Breast epithelium (tissue), 4 donors: ENCODE data around the gene MLST8. TPM values are rescaled to one million over a fixed set of nuclear protein-coding genes. Genes with fewer than 3 reads are reported as not detected.

ENCODE experiments used
- DNase-seq, 2 donors: peaks; one replicate each; pipeline ENCODE4 v3.0.0-alpha.2; 2019; ENCODE audit warnings: low spot score in 2 of 2
- H3K27ac ChIP-seq, 2 donors: fragments of 200-600 bp; sonication (generic) in 1 of 2; one replicate each; pipeline ENCODE4 v1.5.1; 2016 to 2019; ENCODE audit warnings: mild to moderate bottlenecking in 1 of 2
- H3K27me3 ChIP-seq, 2 donors: fragments of 200-600 bp; sonication (generic) in 1 of 2; one replicate each; pipeline versions ENCODE4 v1.5.1 to v1.6.0; 2017 to 2019; ENCODE audit warnings: control low read depth in 1 of 2, mild to moderate bottlenecking in 1 of 2
- H3K36me3 ChIP-seq: fragments of 200-600 bp; one replicate; pipeline ENCODE4 v1.5.1; 2019
- H3K4me1 ChIP-seq, 2 donors: fragments of 200-600 bp; sonication (generic); one replicate each; pipeline ENCODE4 v1.5.1; 2016 to 2019; ENCODE audit warnings: control low read depth in 1 of 2
- H3K4me3 ChIP-seq, 3 donors: fragments of 200-600 bp; sonication (generic); 1 replicate in 2 of 3; 2 replicates in 1 of 3; pipeline ENCODE4 v1.5.1; 2016 to 2019; ENCODE audit warnings: mild to moderate bottlenecking in 3 of 3, moderate library complexity in 2 of 3
- H3K9me3 ChIP-seq, 2 donors: fragments of 200-600 bp; sonication (generic) in 1 of 2; one replicate each; pipeline ENCODE4 v1.5.1; 2016 to 2019; ENCODE audit warnings: control low read depth in 1 of 2
- CTCF ChIP-seq, 3 donors: fragments of 450-650 bp; IDR thresholded peaks; one replicate each; pipeline ENCODE4 v1.5.1; 2016 to 2017; ENCODE audit warnings: antibody characterized with exemption in 3 of 3, mild to moderate bottlenecking in 3 of 3, moderate library complexity in 3 of 3
- POLR2A ChIP-seq: fragments of 450-650 bp; IDR thresholded peaks from one replicate; pipeline ENCODE4 v1.6.1; 2016; ENCODE audit warnings: antibody characterized with exemption, mild to moderate bottlenecking, moderate library complexity
- POLR2AphosphoS5 ChIP-seq, 3 donors: sonication (generic); formaldehyde crosslinking; IDR thresholded peaks; one replicate each; pipeline ENCODE4 v1.6.1; 2017; ENCODE audit warnings: antibody characterized with exemption in 3 of 3
- intact Hi-C: fragments of 100-400 bp; cut with DNase I; formaldehyde crosslinking; loops from one replicate; pipeline ENCODE4 v1.15.1; 2023; ENCODE audit warnings: low total_unique reads
- total RNA-seq, 3 donors: library from RNA; depleted of rRNA; stranded (reverse); fragments of >200 nt; gene quantifications; one replicate each; pipeline ENCODE4 v1.1.0, GENCODE V29; 2016

MLST8 gene
- total RNA-seq, 3 donors from 2014 or later, result 42.7 to 48.1 (median 46.5) TPM

GRCh38 chr16:2211923-2212347 is 6.7 kb downstream of the MLST8 start:
- H3K4me1 ChIP-seq, result peaks cover 10 to 26% of the 10 kb centered on the region in 2 donors
- DNase-seq, result no peak
- peak overlapping the region in 2 of 3 donors; percentile 86 for H3K4me3 ChIP-seq
- peak overlapping the region; percentile 68 to 70 for H3K27ac ChIP-seq
- intact Hi-C loops, result no loop called here
- no peaks in the 10 kb centered on the region for H3K36me3 ChIP-seq
- TF ChIP-seq CTCF (IDR thresholded peaks at IDR 0.05) (no peak), POLR2A (no peak), POLR2AphosphoS5 (IDR thresholded peaks at IDR 0.05) (no peak)
- no peaks in the 10 kb centered on the region for H3K9me3 ChIP-seq
- no peaks in the 10 kb centered on the region for H3K27me3 ChIP-seq

GRCh38 chr16:2212362-2213324 is 7.4 kb downstream of the MLST8 start:
- no peak for TF ChIP-seq POLR2A
- TF ChIP-seq POLR2AphosphoS5 (IDR thresholded peaks at IDR 0.05), result peak in 1 of 3 donors; percentile 39
- Histone ChIP-seq H3K9me3 (no peaks in the 10 kb centered on the region), H3K27ac (peak overlapping the region; percentile 68 to 70), H3K27me3 (no peaks in the 10 kb centered on the region), H3K4me3 (peak overlapping the region in 2 of 3 donors; percentile 86), H3K36me3 (no peaks in the 10 kb centered on the region), H3K4me1 (peaks cover 10 to 26% of the 10 kb centered on the region in 2 donors)
- intact Hi-C loops, result no loop called here
- peak; percentile 85 for DNase-seq

GRCh38 chr16:2213817-2214718 is 8.8 kb downstream of the MLST8 start:
- Histone ChIP-seq H3K4me3 (peak overlapping the region; percentile 76 to 86 (median 86)), H3K4me1 (peaks cover 10 to 26% of the 10 kb centered on the region in 2 donors), H3K9me3 (no peaks in the 10 kb centered on the region), H3K36me3 (no peaks in the 10 kb centered on the region), H3K27me3 (no peaks in the 10 kb centered on the region), H3K27ac (peak overlapping the region; percentile 52 to 76)
- intact Hi-C loops, result no loop called here
- no peak for DNase-seq
- no peak for TF ChIP-seq POLR2AphosphoS5 (IDR thresholded peaks at IDR 0.05)
- no peak for TF ChIP-seq CTCF (IDR thresholded peaks at IDR 0.05)
- TF ChIP-seq POLR2A, result no peak

GRCh38 chr16:2214719-2214968 is 9.4 kb downstream of the MLST8 start, which contains the start of gene PGP:
Gene PGP, minus strand, starts transcription at chr16:2214840. Its CDS starts 63 bp downstream, at chr16:2214777.
- peak within 1 kb of the TSS; percentile 91 to 95 for H3K27ac ChIP-seq
- TF ChIP-seq POLR2AphosphoS5 (IDR thresholded peaks at IDR 0.05) (no peak), CTCF (IDR thresholded peaks at IDR 0.05) (peak in 1 of 3 donors; percentile 61), POLR2A (no peak)
- no peaks in the 10 kb centered on the region for H3K9me3 ChIP-seq
- no peaks in the 10 kb centered on the region for H3K36me3 ChIP-seq
- H3K4me1 ChIP-seq, result peaks cover 10 to 26% of the 10 kb centered on the region in 2 donors
- no peak for DNase-seq
- peak within 1 kb of the TSS; percentile 76 to 86 (median 86) for H3K4me3 ChIP-seq
- intact Hi-C loops, result no loop called here
- no peaks in the 10 kb centered on the region for H3K27me3 ChIP-seq

GRCh38 chr16:2216330-2216729 is 11.1 kb downstream of the MLST8 start:
- no peaks in the 10 kb centered on the region for H3K27me3 ChIP-seq
- H3K27ac ChIP-seq, result no peak overlapping the region
- no peak for DNase-seq
- H3K36me3 ChIP-seq, result no peaks in the 10 kb centered on the region
- H3K9me3 ChIP-seq, result no peaks in the 10 kb centered on the region
- TF ChIP-seq POLR2AphosphoS5 (IDR thresholded peaks at IDR 0.05), result no peak
- no peak for TF ChIP-seq CTCF (IDR thresholded peaks at IDR 0.05)
- no peak for TF ChIP-seq POLR2A
- peaks cover 10 to 26% of the 10 kb centered on the region in 2 donors for H3K4me1 ChIP-seq
- no peak overlapping the region for H3K4me3 ChIP-seq
- intact Hi-C loops, result no loop called here
